Measurements from ENCODE around the gene AKT3. TPM values are rescaled to one million over a fixed set of nuclear protein-coding genes. Genes with fewer than 3 reads are reported as not detected.
A peak's percentile ranks its signal among the peaks of the same experiment; 100 is the strongest.

Gene AKT3
- total and polyA plus RNA-seq, 7 donors: 2.1 to 105 (median 66.4) TPM

DNA sequence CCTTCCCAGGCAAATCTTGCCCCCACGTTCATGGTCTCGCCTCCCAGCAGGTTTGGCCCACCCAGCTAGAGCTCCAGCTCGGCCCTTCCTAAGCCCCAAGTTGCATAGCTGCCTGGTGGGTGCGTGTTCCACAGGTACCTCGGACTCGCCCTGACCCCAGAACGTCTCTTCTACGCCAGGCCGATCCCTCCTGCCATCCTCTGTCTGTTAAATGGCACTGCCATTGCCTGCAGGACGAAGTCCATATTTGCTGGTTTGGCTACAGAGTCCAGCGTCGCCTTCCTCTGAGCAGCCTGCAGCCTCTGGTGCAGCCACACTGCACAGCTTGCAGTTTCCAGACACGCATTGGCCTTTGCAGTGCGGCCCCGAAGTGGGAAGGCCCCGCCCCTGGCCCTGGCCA is 366.1 kb downstream of the AKT3 start:
- DNase-seq: no peak
- WGBS, 2 donors: 95% methylated on average over 16 of the region's 16 CpGs
- no peaks in the 10 kb centered on the region for H3K36me3 ChIP-seq
- no peak overlapping the region for H3K4me3 ChIP-seq
- H3K9me3 ChIP-seq: no peaks in the 10 kb centered on the region
- H3K27me3 ChIP-seq: no peaks in the 10 kb centered on the region
- intact Hi-C loops (cut with DNase I): loop anchor here (5.0 kb wide), 2 partner anchors 263 to 788 kb away; no protein-coding TSS in a partner anchor
- no peak for TF ChIP-seq EP300 (IDR thresholded peaks at IDR 0.05)
- TF ChIP-seq, protein P1, sequence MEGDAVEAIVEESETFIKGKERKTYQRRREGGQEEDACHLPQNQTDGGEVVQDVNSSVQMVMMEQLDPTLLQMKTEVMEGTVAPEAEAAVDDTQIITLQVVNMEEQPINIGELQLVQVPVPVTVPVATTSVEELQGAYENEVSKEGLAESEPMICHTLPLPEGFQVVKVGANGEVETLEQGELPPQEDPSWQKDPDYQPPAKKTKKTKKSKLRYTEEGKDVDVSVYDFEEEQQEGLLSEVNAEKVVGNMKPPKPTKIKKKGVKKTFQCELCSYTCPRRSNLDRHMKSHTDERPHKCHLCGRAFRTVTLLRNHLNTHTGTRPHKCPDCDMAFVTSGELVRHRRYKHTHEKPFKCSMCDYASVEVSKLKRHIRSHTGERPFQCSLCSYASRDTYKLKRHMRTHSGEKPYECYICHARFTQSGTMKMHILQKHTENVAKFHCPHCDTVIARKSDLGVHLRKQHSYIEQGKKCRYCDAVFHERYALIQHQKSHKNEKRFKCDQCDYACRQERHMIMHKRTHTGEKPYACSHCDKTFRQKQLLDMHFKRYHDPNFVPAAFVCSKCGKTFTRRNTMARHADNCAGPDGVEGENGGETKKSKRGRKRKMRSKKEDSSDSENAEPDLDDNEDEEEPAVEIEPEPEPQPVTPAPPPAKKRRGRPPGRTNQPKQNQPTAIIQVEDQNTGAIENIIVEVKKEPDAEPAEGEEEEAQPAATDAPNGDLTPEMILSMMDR (IDR thresholded peaks at IDR 0.05): no peak
- TF ChIP-seq POLR2AphosphoS5 (IDR thresholded peaks at IDR 0.05): no peak
- TF ChIP-seq POLR2A (IDR thresholded peaks at IDR 0.05): no peak
- H3K27ac ChIP-seq: no peak overlapping the region
- H3K4me1 ChIP-seq: peaks cover 0 to 17% (median 11%) of the 10 kb centered on the region in 4 donors

DNA sequence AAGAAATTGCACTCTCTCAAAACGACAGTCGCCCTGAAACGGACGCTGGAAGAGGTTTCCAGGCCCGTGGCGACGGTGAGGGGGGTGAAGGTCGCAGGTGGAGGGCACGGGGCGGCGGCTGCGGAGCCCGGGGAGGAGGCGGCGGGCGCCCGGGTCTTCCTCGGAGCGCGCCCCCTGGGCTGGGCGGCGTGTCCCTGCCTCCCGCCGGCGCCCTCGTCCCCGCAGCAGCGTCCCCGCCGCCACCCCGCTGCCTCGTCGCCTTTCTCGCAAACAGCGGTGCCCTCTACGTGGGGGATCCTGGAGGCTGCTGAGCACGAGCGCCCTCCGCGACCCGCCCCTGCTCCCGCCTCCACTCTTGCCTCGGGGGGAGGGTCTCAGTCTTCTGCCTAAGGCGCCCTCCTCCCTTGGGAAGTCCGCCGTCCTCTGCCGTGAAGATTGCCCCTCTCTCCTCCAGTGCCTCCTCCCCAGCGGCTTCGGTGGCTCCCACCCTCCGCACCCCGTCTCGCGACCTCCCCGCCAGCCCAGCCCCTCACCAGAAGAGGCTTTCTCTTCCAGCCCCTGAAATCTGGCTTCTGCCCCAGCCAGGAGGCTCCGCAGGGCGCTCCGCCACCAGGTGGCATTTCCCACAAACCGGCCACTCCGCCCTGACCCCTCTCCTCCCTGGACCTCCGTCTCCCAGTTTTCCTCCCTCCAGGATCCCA is 366.8 kb downstream of the AKT3 start:
- TF ChIP-seq POLR2A (IDR thresholded peaks at IDR 0.05) (no peak), POLR2AphosphoS5 (IDR thresholded peaks at IDR 0.05) (peak in 1 of 4 donors; percentile 12), EP300 (IDR thresholded peaks at IDR 0.05) (no peak)
- TF ChIP-seq, protein P1 (IDR thresholded peaks at IDR 0.05): peak in 3 of 4 experiments; percentile 9 to 46 (median 17)
- Histone ChIP-seq H3K4me1 (peaks cover 0 to 17% (median 11%) of the 10 kb centered on the region in 4 donors), H3K27me3 (no peaks in the 10 kb centered on the region), H3K9me3 (no peaks in the 10 kb centered on the region), H3K27ac (peak overlapping the region in 3 of 4 donors; percentile 14 to 39 (median 24)), H3K4me3 (peak overlapping the region; percentile 34 to 63 (median 54)), H3K36me3 (no peaks in the 10 kb centered on the region)
- DNase-seq: peak; percentile 69
- WGBS, 2 donors: 25 to 81% methylated on average over 60 of the region's 60 CpGs
- intact Hi-C loops (cut with DNase I): loop anchor here (5.0 kb wide), 2 partner anchors 264 to 789 kb away; no protein-coding TSS in a partner anchor

GRCh38 chr1:243482141-243483022 is 367.7 kb downstream of the AKT3 start:
- Histone ChIP-seq H3K27me3 (no peaks in the 10 kb centered on the region), H3K9me3 (no peaks in the 10 kb centered on the region), H3K36me3 (no peaks in the 10 kb centered on the region), H3K27ac (peak overlapping the region in 2 of 4 donors; percentile 24 to 39), H3K4me1 (peaks cover 0 to 17% (median 11%) of the 10 kb centered on the region in 4 donors), H3K4me3 (peak overlapping the region; percentile 34 to 63 (median 54))
- TF ChIP-seq POLR2A (IDR thresholded peaks at IDR 0.05): no peak
- TF ChIP-seq, protein P1 (IDR thresholded peaks at IDR 0.05): no peak
- DNase-seq: peak; percentile 67
- 43 to 80% methylated on average over 25 of the region's 25 CpGs for WGBS, 2 donors
- intact Hi-C loops (cut with DNase I): loop anchor here (5.0 kb wide), 2 partner anchors 265 to 790 kb away; no protein-coding TSS in a partner anchor

DNA sequence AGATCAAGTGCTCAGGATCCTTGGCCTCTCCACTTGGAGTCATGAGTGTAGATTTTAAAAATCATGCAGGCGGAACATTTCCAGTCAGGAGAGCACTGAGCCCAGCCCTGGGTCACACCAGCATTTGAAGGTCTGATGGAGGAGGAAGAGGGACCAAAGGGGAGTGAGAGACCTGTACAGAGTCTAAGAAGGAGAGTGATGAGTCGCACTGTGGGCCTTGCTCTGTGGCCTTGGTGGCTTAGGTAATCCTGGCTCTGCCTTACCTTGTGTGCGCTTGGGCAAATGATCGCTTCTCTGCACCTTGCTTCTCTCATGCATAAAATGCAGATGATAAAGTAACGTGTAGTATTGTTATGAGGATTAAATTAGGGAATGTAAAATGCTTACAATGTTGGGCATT is 368.9 kb downstream of the AKT3 start:
- no peaks in the 10 kb centered on the region for H3K36me3 ChIP-seq
- intact Hi-C loops (cut with DNase I): loop anchor here (5.0 kb wide), 2 partner anchors 266 to 791 kb away; no protein-coding TSS in a partner anchor
- no peaks in the 10 kb centered on the region for H3K9me3 ChIP-seq
- H3K27ac ChIP-seq: no peak overlapping the region
- H3K4me3 ChIP-seq: no peak overlapping the region
- DNase-seq: no peak
- TF ChIP-seq EP300 (IDR thresholded peaks at IDR 0.05): no peak
- no peak for TF ChIP-seq POLR2AphosphoS5 (IDR thresholded peaks at IDR 0.05)
- TF ChIP-seq, protein P1 (IDR thresholded peaks at IDR 0.05): no peak
- TF ChIP-seq POLR2A (IDR thresholded peaks at IDR 0.05): no peak
- peaks cover 0 to 17% (median 11%) of the 10 kb centered on the region in 4 donors for H3K4me1 ChIP-seq
- no peaks in the 10 kb centered on the region for H3K27me3 ChIP-seq
- 96 to 97% methylated on average over 5 of the region's 5 CpGs for WGBS, 2 donors

Measured in sigmoid colon (tissue), 7 donors.